CD14-positive monocyte (primary cell): ENCODE measurements around the gene UBE2QL1. TPM values are rescaled to one million over a fixed set of nuclear protein-coding genes. Genes with fewer than 3 reads are reported as not detected.

ENCODE experiments used
- DNase-seq, 3 donors: peaks; one replicate each; pipeline ENCODE4 v3.0.0-alpha.2; 2011 to 2022
- H2AFZ ChIP-seq: 2 replicates; pipeline ENCODE4 v1.6.0; 2012; ENCODE audit warnings: mild to moderate bottlenecking, low read depth, low read length, inconsistent platforms; ENCODE audit not compliant: insufficient read depth, poor library complexity, severe bottlenecking
- H3K27ac ChIP-seq, 2 donors: 1 replicate in 1 of 2; 2 replicates in 1 of 2; pipeline ENCODE4 v1.5.1; 2012 to 2013; ENCODE audit warnings: low read length in 2 of 2, control low read depth in 1 of 2, inconsistent platforms in 1 of 2, low read depth in 1 of 2, mild to moderate bottlenecking in 1 of 2
- H3K27me3 ChIP-seq, 2 donors: one replicate each; pipeline versions ENCODE4 v1.6.0 to v1.6.1; 2011 to 2013; ENCODE audit warnings: low read length in 2 of 2; ENCODE audit not compliant: control insufficient read depth in 2 of 2, insufficient read depth in 2 of 2
- H3K36me3 ChIP-seq, 2 donors: replicated peaks in 1 of 2; 1 replicate in 1 of 2; 2 replicates in 1 of 2; pipeline versions ENCODE4 v1.5.1 to v1.6.1; 2012 to 2013; ENCODE audit warnings: low read length in 2 of 2, control low read depth in 1 of 2, inconsistent platforms in 1 of 2, mild to moderate bottlenecking in 1 of 2; ENCODE audit not compliant: insufficient read depth in 2 of 2, control insufficient read depth in 1 of 2
- H3K4me1 ChIP-seq, 2 donors: 1 replicate in 1 of 2; 2 replicates in 1 of 2; pipeline versions ENCODE4 v1.5.1 to v1.6.1; 2012 to 2013; ENCODE audit warnings: low read length in 2 of 2, control low read depth in 1 of 2, inconsistent platforms in 1 of 2, mild to moderate bottlenecking in 1 of 2, moderate library complexity in 1 of 2; ENCODE audit not compliant: insufficient read depth in 2 of 2, control insufficient read depth in 1 of 2
- H3K4me2 ChIP-seq: replicated peaks from 2 replicates; pipeline ENCODE3; 2012; ENCODE audit warnings: low read length, moderate library complexity, mild to moderate bottlenecking; ENCODE audit not compliant: poor library complexity, severe bottlenecking; ENCODE audit errors: extremely low read depth
- H3K4me3 ChIP-seq, 3 experiments: fragments of 200-600 bp in 1 of 3; sonication (generic) in 1 of 3; replicated peaks in 1 of 3; 1 replicate in 2 of 3; 2 replicates in 1 of 3; pipeline ENCODE4 v1.5.1; 2011 to 2013; ENCODE audit warnings: low read length in 3 of 3, mild to moderate bottlenecking in 3 of 3, control low read depth in 2 of 3, low read depth in 2 of 3, inconsistent platforms in 1 of 3, moderate library complexity in 1 of 3
- H3K79me2 ChIP-seq: 2 replicates; pipeline ENCODE4 v1.6.0; 2012; ENCODE audit warnings: mild to moderate bottlenecking, control low read depth, inconsistent platforms, low read length, moderate library complexity; ENCODE audit not compliant: insufficient read depth
- H3K9ac ChIP-seq: 2 replicates; pipeline ENCODE4 v1.6.0; 2017; ENCODE audit warnings: low read length, mild to moderate bottlenecking; ENCODE audit not compliant: insufficient read depth, poor library complexity, severe bottlenecking
- H3K9me3 ChIP-seq, 2 donors: replicated peaks in 1 of 2; 1 replicate in 1 of 2; 2 replicates in 1 of 2; pipeline versions ENCODE4 v1.5.1 to v1.6.1; 2012 to 2013; ENCODE audit warnings: low read length in 2 of 2, control low read depth in 1 of 2; ENCODE audit not compliant: control insufficient read depth in 1 of 2, insufficient read depth in 1 of 2
- H4K20me1 ChIP-seq: 2 replicates; pipeline ENCODE4 v1.6.0; 2012; ENCODE audit warnings: mild to moderate bottlenecking, low read length, control low read depth, moderate library complexity; ENCODE audit not compliant: insufficient read depth
- H3K27ac Mint-ChIP-seq, 7 donors: one replicate each; pipeline ENCODE4 v1.8.0; 2020; ENCODE audit warnings: mild to moderate bottlenecking in 7 of 7, mixed read lengths in 7 of 7, moderate library complexity in 6 of 7, inconsistent platforms in 2 of 7
- H3K27me3 Mint-ChIP-seq, 3 donors: one replicate each; pipeline ENCODE4 v1.8.0; 2021 to 2022; ENCODE audit warnings: low read depth in 3 of 3, mild to moderate bottlenecking in 3 of 3, mixed read lengths in 3 of 3, moderate library complexity in 3 of 3, inconsistent platforms in 1 of 3
- H3K36me3 Mint-ChIP-seq, 2 donors: one replicate each; pipeline ENCODE4 v1.8.0; 2020; ENCODE audit warnings: mixed read lengths in 2 of 2, inconsistent platforms in 1 of 2, mild to moderate bottlenecking in 1 of 2
- H3K4me1 Mint-ChIP-seq: one replicate; pipeline ENCODE4 v1.8.0; 2020; ENCODE audit warnings: mild to moderate bottlenecking, mixed read lengths
- H3K4me3 Mint-ChIP-seq, 2 donors: one replicate each; pipeline ENCODE4 v1.8.0; 2020; ENCODE audit warnings: mild to moderate bottlenecking in 2 of 2, mixed read lengths in 2 of 2, moderate library complexity in 1 of 2
- H3K9me3 Mint-ChIP-seq, 7 donors: one replicate each; pipeline ENCODE4 v1.8.0; 2020 to 2022; ENCODE audit warnings: mixed read lengths in 7 of 7, mild to moderate bottlenecking in 6 of 7, moderate library complexity in 6 of 7, inconsistent platforms in 2 of 7
- WGBS: methylation state at CpG from one replicate; pipeline ENCODE4 v1.1.5; 2013; ENCODE audit warnings: missing lambda C conversion rate; ENCODE audit not compliant: insufficient coverage; 5-methylcytosine and 5-hydroxymethylcytosine counted together
- intact Hi-C, 2 donors: fragments of 100-400 bp; cut with micrococcal nuclease; formaldehyde crosslinking; loops; one replicate each; pipeline versions ENCODE4 v1.15.0 to v1.15.1; 2023
- polyA plus RNA-seq, 3 donors: library from polyadenylated mRNA; depleted of rRNA in 1 of 3; unstranded in 2 of 3; stranded (reverse) in 1 of 3; fragments of 300-500 nt in 2 of 3; fragments of >200 nt in 1 of 3; fragmentation: Illumina TruSeq in 2 of 3; gene quantifications; 1 replicate in 2 of 3; 2 replicates in 1 of 3; pipeline ENCODE4 v1.2.3, GENCODE V29; 2012 to 2021
- TF ChIP-seq, protein P1 (sequence below): fragments of 200-600 bp; IDR thresholded peaks from one replicate; pipeline ENCODE4 v1.8.0; 2022; ENCODE audit warnings: antibody characterized with exemption, mild to moderate bottlenecking

Gene UBE2QL1
- polyA plus RNA-seq, 3 donors: not detected

DNA sequence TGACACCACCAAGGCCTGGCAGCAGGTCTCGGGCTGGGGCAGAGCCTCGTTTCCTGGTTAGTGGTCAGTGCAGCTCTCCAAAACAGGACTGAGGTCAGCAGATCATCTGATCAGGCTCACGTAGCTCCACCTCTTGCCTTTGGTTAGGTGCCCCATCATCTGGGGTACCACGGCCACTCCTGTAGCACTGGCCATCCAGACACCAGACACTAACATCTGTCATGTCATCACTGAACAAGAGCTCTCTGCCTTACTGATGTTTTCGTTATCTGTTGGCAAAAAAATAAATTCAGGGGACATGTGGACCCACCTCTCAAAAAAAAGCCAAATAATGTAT, 40.4 kb upstream of the UBE2QL1 start:
- H3K27ac Mint-ChIP-seq: no peak overlapping the region
- DNase-seq: no peak
- Histone ChIP-seq H3K4me1 (no peaks in the 10 kb centered on the region), H3K36me3 (no peaks in the 10 kb centered on the region), H3K4me3 (no peak overlapping the region), H3K9me3 (no peaks in the 10 kb centered on the region), H4K20me1 (no peaks in the 10 kb centered on the region), H3K9ac (no peak overlapping the region), H3K27ac (no peak overlapping the region), H3K79me2 (no peaks in the 10 kb centered on the region), H2AFZ (no peak overlapping the region), H3K4me2 (no peak overlapping the region), H3K27me3 (no peaks in the 10 kb centered on the region)
- H3K36me3 Mint-ChIP-seq: no peaks in the 10 kb centered on the region
- no peaks in the 10 kb centered on the region for H3K4me1 Mint-ChIP-seq
- intact Hi-C loops: no loop called here
- TF ChIP-seq, protein P1, sequence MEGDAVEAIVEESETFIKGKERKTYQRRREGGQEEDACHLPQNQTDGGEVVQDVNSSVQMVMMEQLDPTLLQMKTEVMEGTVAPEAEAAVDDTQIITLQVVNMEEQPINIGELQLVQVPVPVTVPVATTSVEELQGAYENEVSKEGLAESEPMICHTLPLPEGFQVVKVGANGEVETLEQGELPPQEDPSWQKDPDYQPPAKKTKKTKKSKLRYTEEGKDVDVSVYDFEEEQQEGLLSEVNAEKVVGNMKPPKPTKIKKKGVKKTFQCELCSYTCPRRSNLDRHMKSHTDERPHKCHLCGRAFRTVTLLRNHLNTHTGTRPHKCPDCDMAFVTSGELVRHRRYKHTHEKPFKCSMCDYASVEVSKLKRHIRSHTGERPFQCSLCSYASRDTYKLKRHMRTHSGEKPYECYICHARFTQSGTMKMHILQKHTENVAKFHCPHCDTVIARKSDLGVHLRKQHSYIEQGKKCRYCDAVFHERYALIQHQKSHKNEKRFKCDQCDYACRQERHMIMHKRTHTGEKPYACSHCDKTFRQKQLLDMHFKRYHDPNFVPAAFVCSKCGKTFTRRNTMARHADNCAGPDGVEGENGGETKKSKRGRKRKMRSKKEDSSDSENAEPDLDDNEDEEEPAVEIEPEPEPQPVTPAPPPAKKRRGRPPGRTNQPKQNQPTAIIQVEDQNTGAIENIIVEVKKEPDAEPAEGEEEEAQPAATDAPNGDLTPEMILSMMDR: no peak
- WGBS: 77% methylated on average over 4 of the region's 5 CpGs
- H3K4me3 Mint-ChIP-seq: no peak overlapping the region
- peaks cover 0 to 4% (median 0%) of the 10 kb centered on the region in 7 donors for H3K9me3 Mint-ChIP-seq
- H3K27me3 Mint-ChIP-seq: peaks cover 0 to 12% (median 2%) of the 10 kb centered on the region in 3 donors

DNA sequence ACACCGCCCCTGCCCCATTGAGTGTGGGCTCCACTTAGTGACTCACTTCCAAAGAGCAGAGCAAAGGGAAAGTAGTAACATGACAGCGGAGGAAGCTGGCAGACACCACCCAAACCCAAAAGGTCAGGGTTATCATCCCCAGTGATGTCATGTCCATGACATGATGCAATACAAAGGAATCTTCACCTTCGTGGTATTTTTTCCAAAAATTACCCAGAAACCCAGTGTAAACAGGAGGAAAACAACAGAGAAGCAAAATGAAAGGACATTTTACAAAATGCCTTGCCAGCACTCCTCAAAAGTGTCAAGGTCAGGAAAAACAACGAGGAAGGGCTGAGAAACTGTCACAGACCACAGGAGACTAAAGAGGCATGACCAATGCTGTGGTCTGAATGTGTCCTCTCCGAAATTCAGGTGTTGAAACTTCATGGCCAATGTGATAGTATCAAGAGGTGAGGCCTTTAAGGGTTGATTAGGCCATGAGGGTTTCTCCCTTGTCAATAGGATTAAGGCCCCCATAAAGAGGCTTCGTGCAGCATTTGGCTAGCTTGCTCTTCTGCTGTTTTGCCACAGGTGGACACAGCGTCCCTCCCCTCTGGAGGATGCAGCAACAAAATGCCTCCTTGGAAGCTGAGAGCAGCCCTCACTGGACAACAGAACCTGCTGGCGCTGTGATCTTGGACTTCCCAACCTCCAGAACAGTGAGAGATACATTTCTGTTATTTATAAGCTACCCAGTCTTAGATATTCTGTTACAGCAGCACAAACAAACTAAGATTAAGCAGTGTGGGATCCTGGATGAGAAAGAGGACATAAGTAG, 39.8 kb upstream of the UBE2QL1 start:
- Histone ChIP-seq H3K9ac (no peak overlapping the region), H2AFZ (no peak overlapping the region), H3K4me3 (no peak overlapping the region), H3K4me2 (no peak overlapping the region), H3K36me3 (no peaks in the 10 kb centered on the region), H4K20me1 (no peaks in the 10 kb centered on the region), H3K4me1 (no peaks in the 10 kb centered on the region), H3K9me3 (no peaks in the 10 kb centered on the region), H3K27ac (no peak overlapping the region), H3K27me3 (no peaks in the 10 kb centered on the region), H3K79me2 (no peaks in the 10 kb centered on the region)
- no peak overlapping the region for H3K27ac Mint-ChIP-seq
- peaks cover 0 to 4% (median 0%) of the 10 kb centered on the region in 7 donors for H3K9me3 Mint-ChIP-seq
- WGBS: 89% methylated on average over 5 of the region's 8 CpGs
- TF ChIP-seq, protein P1: no peak
- no peak for DNase-seq
- intact Hi-C loops: no loop called here
- no peaks in the 10 kb centered on the region for H3K36me3 Mint-ChIP-seq
- H3K4me1 Mint-ChIP-seq: no peaks in the 10 kb centered on the region
- peaks cover 0 to 11% (median 0%) of the 10 kb centered on the region in 3 donors for H3K27me3 Mint-ChIP-seq
- H3K4me3 Mint-ChIP-seq: no peak overlapping the region
